Endothelial cell of hepatic sinusoid (primary cell): ENCODE measurements around the gene HACL1.

ENCODE experiments used
- in situ Hi-C: cut with HindIII; loops from 2 replicates; pipeline ENCODE4 v1.10.0; 2017; ENCODE audit warnings: low sequenced_read_pairs

HACL1 gene

GRCh38 chr3:15601399-15602145, at the start of gene HACL1, which contains the start of gene BTD:
HACL1 (minus strand) TSS chr3:15601569; CDS start chr3:15601463, 106 bp downstream.
BTD (plus strand) TSS chr3:15601745; CDS start chr3:15635440, 33,695 bp downstream.
- in situ Hi-C loops: no loop called here

DNA sequence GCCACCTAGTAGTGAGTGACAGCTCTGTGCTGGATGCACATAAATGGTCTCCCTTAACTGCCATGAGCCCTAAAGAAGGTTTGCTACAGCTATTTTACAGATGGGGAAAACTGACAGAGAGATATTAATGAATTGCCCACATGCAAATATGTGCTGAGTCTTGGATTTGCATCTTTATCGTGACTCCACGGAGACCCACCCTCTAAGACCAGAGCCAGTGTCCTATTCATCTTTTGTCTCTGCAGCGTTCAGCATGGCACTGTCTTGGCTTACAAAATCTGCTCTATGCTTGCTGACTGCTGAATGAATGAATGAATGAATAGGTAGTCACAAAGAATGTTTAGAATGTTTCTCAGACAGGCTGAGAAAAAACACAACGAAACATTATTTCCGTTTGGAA, 48.5 kb upstream of the HACL1 start:
- in situ Hi-C loops: no loop called here

DNA sequence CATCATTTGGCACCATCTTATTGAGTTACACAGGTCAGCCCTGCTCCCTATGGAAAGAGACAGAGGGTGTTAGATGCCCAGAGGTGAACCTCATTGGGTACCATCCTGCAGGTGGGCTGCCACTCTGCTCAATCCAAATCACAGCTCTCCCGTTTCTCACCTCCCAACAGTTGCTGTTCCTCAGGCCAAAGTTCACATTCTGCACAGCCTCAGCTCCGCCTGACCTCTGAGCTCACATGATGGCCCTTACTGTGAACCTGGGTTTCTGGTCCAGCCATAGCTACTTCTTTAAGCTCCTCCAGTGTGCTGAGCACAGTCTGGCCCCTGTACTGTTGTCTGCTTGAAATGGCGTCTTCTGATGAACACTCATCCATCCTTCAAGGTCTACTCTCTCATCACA, 48.0 kb upstream of the HACL1 start:
- in situ Hi-C loops: no loop called here

GRCh38 chr3:15647611-15648167, 46.3 kb upstream of the HACL1 start:
- in situ Hi-C loops: no loop called here

DNA sequence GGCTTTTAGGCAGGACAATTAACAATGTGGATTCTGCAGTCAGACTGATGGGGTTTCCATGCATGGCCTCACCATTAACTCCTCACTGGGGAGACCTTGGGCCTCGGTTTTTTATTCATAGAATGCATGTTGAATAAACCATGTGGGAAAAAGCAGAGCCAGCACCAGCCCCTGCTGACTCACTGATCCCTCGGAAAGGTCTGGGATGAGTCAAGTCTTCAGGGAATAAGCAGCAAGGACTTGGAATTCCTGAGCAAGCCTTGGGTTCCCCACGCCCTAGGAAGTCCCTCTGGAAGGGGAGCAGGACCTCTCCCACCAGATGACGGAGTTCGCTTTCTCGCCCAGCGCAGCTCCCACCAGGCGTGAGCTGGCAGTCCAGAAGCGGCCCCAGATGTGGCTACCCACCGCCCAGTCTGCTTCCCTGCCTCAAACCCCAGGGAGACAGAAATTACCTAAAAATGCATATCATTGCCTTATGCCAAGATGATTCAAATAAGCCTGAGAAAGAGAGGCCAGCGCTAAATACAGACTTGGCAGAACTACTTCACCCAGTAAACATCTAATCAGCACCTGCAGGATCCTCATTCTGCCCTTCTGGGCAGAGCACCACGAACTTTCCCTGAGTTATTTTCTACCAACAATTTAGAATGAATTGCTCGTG, 45.6 kb upstream of the HACL1 start:
- in situ Hi-C loops: no loop called here

GRCh38 chr3:15645740-15646501, 44.6 kb upstream of the HACL1 start:
- in situ Hi-C loops: no loop called here

GRCh38 chr3:15645246-15645645, 43.9 kb upstream of the HACL1 start:
- in situ Hi-C loops: no loop called here

GRCh38 chr3:15638891-15639262, 37.5 kb upstream of the HACL1 start:
- in situ Hi-C loops: loop anchor here (5.0 kb wide), 2 partner anchors 33 to 153 kb away; no protein-coding TSS in a partner anchor

DNA sequence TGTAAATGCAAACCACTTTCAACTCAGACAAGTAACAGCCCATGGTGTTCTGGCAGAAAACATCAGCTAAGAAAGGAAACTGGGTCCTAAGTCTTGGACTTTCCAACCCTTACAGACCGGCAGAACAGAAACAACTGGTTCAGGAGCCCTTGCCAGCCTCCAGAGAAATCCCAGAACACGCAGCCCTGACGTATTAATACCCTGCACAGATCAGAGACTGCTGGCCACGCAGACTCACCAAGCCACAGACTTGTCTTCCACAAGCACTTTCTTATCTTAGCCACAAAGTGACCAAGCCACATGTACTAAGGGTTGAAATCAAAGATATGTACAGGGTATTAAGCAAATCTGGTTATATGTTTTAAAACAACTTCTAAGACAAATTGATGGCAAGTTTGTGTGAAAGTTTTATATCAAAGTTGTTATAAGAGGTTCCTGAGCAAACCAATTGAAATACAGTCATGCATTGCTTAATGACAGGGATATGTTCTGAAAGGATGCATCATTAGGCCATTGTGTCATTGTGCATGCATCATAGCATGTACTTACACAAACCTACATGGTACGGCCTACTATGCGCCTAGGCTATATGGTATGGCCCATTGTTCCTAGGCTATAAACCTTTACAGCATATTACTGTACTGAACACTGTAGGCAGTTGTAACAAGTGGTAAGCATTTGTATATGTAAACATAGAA, 37.0 kb upstream of the HACL1 start:
- in situ Hi-C loops: loop anchor here (5.0 kb wide), 2 partner anchors 34 to 154 kb away; no protein-coding TSS in a partner anchor

DNA sequence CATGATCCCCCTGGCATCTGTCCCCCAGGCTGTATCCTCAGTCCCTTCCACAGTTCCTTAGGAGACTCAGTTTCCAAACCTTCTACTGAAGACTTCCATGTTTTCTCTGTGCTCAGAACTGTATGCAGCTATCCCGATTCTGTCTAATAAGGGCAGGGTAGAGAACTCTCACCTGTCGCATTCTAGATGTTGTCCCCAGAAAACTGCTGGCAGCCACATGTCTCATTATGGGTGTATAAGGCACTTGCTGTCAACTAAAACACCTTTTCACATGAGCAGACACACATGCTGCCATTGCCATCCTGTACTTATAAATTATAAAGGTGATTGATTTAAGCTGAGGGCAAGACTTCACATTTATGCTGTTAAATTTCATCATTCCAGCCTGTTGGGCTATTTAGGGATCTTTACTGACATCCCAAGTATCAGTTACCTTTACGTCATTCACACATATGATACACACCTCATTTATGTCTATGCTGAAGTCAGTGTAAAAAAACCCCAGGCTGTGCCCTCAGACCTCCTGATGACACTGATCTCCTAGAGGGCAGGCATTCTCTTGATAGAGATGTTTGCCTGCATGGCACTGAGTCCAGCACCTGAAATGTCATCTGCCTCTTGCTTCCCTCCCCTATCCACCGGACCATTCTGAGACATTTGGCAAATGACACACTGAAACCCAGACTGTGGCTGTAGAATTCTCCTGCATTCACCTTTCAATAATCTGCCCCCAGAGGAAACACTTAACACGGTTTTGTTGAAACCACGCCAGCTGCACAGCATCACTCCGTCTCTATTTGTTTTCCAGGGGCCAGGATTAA, 36.0 kb upstream of the HACL1 start:
- in situ Hi-C loops: loop anchor here (5.0 kb wide), 2 partner anchors 35 to 155 kb away; no protein-coding TSS in a partner anchor

DNA sequence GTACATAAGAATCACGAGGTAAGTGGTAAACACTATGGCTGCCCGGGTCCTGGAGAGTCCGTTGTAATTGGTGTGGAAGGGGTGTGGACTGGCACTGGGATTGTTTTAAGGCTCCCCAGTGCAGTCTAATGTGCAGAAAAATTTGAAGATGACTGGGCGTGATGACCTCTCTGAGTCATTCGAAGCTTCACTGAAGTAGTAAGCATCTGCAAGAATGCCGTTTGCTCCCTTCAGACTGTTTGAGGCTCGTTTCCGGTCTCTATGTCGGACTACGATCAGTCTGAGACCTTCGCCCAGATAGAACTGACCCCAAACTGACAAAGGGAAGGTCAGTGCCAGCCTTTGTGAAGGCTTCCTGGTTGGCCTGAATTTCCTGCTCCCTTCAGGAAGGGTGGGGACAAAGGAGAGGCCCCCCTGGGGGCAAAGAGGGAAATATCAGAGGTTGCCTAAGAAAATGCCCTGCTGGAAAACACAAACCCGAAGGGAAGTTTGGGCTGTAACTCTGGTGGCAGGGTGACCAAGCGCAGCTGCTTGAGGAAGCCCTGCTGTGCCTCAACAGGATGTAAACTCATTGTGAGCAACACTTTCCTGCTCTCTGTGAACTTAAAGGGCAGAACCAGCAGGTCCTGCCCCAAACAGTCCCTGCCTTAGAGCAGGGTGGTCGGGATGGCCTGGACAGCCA, 34.8 kb upstream of the HACL1 start:
- in situ Hi-C loops: loop anchor here (5.0 kb wide), 2 partner anchors 36 to 156 kb away; no protein-coding TSS in a partner anchor

GRCh38 chr3:15635121-15635661, 33.8 kb upstream of the HACL1 start:
- in situ Hi-C loops: loop anchor here (5.0 kb wide), 2 partner anchors 37 to 157 kb away; no protein-coding TSS in a partner anchor

DNA sequence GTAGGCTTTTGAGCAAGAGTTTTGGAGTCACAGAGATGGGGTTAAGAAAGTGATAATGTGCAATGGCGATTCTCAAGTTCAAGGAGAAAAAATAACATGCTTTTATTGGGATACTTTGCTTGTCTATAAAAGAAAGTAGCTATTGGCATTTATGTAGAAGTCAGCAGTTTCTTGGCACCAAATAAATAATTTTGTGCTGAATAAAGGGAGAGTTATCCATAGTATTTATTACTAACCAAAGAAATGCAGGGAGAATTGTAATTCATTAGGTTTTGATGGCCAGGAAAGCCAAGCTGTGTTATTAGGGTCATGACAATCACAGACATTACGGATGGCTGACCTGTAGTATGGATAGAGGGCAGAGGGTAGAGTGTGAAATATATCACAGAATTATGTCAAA, 33.3 kb upstream of the HACL1 start:
- in situ Hi-C loops: loop anchor here (5.0 kb wide), 2 partner anchors 38 to 158 kb away; no protein-coding TSS in a partner anchor

GRCh38 chr3:15633766-15634598, 32.6 kb upstream of the HACL1 start:
- in situ Hi-C loops: no loop called here

- in situ Hi-C loops: no loop called here
These were observed 31.8 kb upstream of the HACL1 start for GRCh38 chr3:15633159-15633558.

GRCh38 chr3:15632212-15632580, 30.8 kb upstream of the HACL1 start:
- in situ Hi-C loops: no loop called here

- in situ Hi-C loops: no loop called here
These were observed 30.2 kb upstream of the HACL1 start for GRCh38 chr3:15631426-15632211.
